Activated CD8-positive, alpha-beta memory T cell treated with anti-CD3 and anti-CD28 coated beads, Interleukin-2, amount 50 U/mL, for 24 hours (primary cell): Measurements from ENCODE around the gene PGLYRP2.
"Not testable (repeated sequence)": the region's sequence is repeated elsewhere in the genome, so short reads cannot be mapped to it uniquely, and the experiment has no call there.

ENCODE experiments used
- DNase-seq: peaks from one replicate; pipeline ENCODE4 v3.0.0-alpha.2; 2020; ENCODE audit errors: extremely low read depth

PGLYRP2 gene

GRCh38 chr19:15479391-15480345 is at the start of gene PGLYRP2:
Gene PGLYRP2, minus strand, starts transcription at chr19:15479501. Its CDS starts 130 bp downstream, at chr19:15479371.
- DNase-seq: no peak

GRCh38 chr19:15527705-15528104 is 48.4 kb upstream of the PGLYRP2 start:
- no peak for DNase-seq

- no peak for DNase-seq
Measured at GRCh38 chr19:15526408-15526807, 47.1 kb upstream of the PGLYRP2 start.

- no peak for DNase-seq
Measured at GRCh38 chr19:15525291-15525690, 46.0 kb upstream of the PGLYRP2 start.

- no peak for DNase-seq
Measured at GRCh38 chr19:15524781-15525180, 45.5 kb upstream of the PGLYRP2 start.

GRCh38 chr19:15519433-15519976 is 40.2 kb upstream of the PGLYRP2 start:
- DNase-seq: no peak

GRCh38 chr19:15517778-15518177 is 38.5 kb upstream of the PGLYRP2 start:
- DNase-seq: no peak

- DNase-seq: no peak
Measured at GRCh38 chr19:15516363-15516762, 37.1 kb upstream of the PGLYRP2 start.

- not testable (repeated sequence) for DNase-seq
Measured at GRCh38 chr19:15515227-15515625, 35.9 kb upstream of the PGLYRP2 start.

GRCh38 chr19:15511671-15512424 is 32.5 kb upstream of the PGLYRP2 start:
- DNase-seq: no peak

- no peak for DNase-seq
Measured at GRCh38 chr19:15508035-15508710, 28.9 kb upstream of the PGLYRP2 start, which contains the start of gene CYP4F22. Gene CYP4F22, plus strand, starts transcription at chr19:15508525. Its CDS starts 16,812 bp downstream, at chr19:15525337.

GRCh38 chr19:15507068-15508034 is 28.1 kb upstream of the PGLYRP2 start:
- no peak for DNase-seq

GRCh38 chr19:15506074-15506571 is 26.8 kb upstream of the PGLYRP2 start:
- DNase-seq: no peak

GRCh38 chr19:15502264-15502663 is 23.0 kb upstream of the PGLYRP2 start:
- DNase-seq: no peak

- DNase-seq: no peak
Measured at GRCh38 chr19:15501596-15501995, 22.3 kb upstream of the PGLYRP2 start.

GRCh38 chr19:15498910-15499309 is 19.6 kb upstream of the PGLYRP2 start:
- no peak for DNase-seq

GRCh38 chr19:15498156-15498858 is 19.0 kb upstream of the PGLYRP2 start:
- no peak for DNase-seq

GRCh38 chr19:15495151-15495550 is 15.8 kb upstream of the PGLYRP2 start:
- DNase-seq: no peak

GRCh38 chr19:15488489-15489226 is 9.4 kb upstream of the PGLYRP2 start:
- DNase-seq: no peak
